GM18505 (cell line): ENCODE results near the gene HOXC9.

Experiments
- ATAC-seq: cut with Tn5 transposase; IDR thresholded peaks from one replicate; pipeline ENCODE4 v1.9.1; 2021; ENCODE audit not compliant: unreplicated experiment
- POLR2A ChIP-seq: IDR thresholded peaks from 4 replicates; pipeline ENCODE4 v1.6.1; 2011; ENCODE audit warnings: borderline replicate concordance; ENCODE audit not compliant: insufficient read depth, insufficient read length; ENCODE audit errors: extremely low read depth

Gene HOXC9

DNA sequence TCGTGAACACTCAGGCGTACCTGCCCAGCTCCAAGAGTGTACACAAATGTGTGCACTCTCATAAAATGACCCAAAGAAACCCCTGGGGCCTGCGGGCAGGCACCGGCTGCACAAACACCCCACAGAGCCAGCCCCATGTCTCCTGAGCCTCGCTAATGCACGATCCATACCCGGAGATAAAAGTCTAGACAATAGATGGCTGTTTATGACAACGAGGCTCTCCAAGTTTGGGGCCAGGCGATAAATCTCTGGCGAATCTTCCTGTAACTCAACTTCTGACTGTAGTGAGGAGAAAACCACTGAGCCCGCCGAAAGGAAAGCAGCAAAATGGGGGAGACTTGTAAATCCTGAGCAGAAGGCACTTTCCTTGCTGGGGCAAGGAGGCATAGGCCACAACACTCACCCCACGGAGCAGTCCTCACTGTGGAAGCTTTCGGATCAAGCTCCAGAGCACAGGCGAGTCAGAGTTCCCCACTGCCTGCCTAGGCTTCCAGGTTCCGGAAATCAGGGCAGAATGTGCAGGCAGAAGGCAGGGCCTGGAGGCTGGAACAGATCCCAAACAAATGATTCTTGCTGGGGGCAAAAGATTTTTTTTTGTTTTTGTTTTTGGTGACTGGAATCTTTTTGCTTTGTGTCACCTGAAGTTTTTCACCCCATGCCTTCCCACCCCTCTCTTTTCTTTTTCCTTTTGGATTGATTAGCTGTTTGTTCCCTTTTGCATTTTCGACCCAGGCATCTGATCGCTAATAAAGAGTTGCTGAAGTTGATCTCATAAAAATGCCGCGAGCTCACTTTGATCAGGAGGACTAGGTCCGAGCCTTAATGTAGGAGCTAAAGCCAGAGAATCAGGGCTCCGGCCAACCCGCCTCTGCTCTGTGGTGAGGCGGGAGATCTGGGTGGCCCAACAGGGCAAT, 31.5 kb upstream of the HOXC9 start:
- TF ChIP-seq POLR2A = no peak

DNA sequence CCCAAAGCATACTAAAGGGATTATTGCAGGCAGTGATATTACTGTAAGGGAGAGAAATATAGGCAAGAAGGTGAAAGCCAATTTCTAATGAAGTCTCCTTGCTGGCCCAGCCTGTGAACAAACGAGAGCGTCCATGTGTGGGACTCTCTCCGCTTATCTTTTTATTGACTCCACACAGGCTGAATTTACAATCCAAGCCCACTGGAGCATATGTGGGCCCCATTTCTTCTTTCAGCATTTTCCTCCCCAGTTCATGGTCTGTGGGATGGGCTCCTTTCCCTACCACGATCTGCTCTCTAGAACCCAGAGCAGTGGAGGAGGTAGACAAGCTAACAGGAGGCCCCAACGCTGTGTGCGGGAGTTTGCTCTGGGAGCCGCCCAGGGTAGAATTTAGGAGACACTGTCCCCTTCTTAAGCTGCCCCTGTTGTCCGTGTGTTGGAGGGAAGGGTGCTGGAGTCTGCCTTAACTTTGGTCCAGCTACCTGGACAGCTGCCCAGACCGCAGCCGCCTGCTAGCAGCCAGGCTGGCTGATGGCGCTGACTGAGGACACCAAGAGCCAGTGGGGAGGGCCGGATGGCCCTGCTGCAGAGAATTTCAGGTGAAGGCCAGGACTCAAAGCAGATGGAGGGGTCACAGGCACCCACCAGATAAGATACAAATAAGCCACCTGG, 30.2 kb upstream of the HOXC9 start:
- no peak for ATAC-seq
- TF ChIP-seq POLR2A = no peak

More for the DNA sequence above, 31.5 kb upstream of the HOXC9 start:
- ATAC-seq = no peak

DNA sequence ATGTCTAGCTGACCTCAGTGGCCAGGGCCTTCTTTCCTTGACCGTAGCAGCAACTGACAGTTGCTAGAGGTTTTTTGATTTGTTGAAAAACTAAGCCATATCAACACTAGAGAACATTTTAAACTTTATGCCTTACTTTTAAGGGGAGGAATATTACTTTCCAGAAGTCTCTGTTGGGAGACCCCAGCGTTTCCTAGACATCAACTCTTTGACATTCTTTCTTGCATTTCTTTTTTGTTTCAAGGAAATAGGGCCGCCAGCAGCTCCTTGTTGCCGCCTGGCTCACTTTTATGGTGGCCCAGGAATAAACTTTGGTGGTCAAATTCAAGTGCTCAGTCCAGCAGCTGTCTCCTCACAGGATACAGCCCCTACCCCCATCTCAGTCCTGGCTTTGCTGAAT, 29.5 kb upstream of the HOXC9 start:
- TF ChIP-seq POLR2A = no peak

DNA sequence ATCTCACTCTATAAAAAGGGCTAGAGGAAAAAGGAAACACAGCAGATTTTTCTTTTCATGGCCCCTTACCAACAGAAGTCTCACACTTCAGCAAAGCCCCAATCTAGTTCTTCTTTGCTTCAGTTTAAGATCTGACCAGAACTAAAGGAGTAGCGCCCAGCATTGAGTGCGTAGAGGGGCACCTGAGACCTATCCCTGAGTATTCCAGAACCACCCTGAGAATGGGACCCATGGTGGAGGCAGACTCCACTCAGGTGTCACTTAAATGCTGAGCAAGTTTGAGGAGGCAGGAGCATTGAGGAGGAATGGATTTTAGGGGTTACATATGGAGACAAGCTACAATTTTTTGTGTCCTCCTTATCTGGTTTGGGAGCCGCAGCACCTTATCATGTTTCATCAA, 28.8 kb upstream of the HOXC9 start:
- TF ChIP-seq POLR2A = no peak
- no peak for ATAC-seq

More for the DNA sequence above, 29.5 kb upstream of the HOXC9 start:
- ATAC-seq = no peak

DNA sequence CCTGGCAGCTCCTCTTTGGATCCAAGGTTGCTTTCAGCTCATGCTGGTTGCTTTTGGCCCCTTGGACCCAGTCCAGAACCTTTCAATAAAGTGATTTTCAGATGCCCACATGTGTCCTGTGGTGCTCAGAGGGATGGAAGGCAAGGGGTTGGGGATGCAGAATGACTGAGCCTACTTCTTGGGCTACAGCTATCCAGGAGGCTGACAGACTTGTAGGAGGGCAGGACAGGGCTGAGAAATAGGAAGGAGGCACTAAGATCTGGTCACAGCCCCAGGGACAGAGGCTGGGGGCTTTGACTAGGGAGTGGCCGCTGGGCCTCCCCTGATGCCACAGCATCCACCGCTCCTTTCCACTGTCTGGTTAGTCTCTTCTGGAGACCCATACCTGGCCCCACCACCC, 28.3 kb upstream of the HOXC9 start:
- no peak for TF ChIP-seq POLR2A
- ATAC-seq = no peak

DNA sequence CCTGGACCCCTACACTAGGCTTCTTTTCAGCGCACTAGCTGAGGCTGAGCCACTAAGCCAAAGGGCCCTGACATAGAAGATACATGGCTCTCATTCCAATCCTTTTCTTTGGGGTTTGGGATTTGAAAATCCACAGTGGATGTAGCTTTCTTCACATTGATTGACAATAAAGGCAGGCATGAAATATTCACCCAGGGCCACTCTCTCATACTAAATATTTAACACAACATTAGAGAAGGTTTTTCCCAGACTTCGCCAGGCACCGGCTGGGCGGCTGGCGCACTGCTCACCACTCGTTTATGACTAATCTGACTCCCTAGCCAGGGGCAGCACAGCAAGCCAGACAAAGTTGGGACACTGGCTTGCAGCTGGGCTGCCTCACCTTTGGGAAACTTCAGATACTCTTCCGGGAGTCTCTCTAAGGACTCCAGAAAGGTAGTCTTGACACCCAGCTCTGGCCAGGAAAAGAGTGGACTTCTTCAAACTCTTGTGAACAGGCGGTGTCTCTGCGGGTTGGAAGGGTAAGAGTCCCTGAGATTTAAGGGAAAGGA, 27.7 kb upstream of the HOXC9 start:
- no peak for TF ChIP-seq POLR2A
- ATAC-seq = no peak

DNA sequence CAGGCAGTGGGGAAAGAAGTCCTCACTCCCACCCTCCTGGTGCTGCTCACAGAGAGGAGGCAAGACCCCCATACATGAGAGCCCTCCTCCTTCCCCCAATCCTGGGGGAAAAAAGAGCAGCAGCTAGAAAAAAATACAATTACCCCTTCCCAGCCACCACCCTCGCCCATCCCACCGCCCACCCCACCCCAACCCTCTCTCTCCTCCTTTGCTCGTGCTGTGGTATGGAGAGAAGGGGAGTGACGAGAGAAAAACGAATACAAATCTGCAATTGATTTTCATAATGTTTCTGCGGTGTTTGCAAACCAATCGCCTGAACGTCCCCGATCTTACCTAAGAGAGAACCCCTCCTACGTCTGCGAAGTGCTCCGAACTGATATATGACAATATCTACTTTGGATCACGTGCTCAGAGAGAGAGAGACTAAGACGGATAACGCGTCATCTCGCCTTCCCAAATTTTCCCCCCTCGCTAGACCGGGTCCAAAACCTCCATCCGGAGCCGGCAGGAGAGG, 27.2 kb upstream of the HOXC9 start, which contains the start of gene HOXC11:
Gene HOXC11 (plus strand): TSS at position 405 of the 514 bp plus-strand sequence. CDS start 116 bp downstream, outside the sequence.
- ATAC-seq = no peak
- no peak for TF ChIP-seq POLR2A

DNA sequence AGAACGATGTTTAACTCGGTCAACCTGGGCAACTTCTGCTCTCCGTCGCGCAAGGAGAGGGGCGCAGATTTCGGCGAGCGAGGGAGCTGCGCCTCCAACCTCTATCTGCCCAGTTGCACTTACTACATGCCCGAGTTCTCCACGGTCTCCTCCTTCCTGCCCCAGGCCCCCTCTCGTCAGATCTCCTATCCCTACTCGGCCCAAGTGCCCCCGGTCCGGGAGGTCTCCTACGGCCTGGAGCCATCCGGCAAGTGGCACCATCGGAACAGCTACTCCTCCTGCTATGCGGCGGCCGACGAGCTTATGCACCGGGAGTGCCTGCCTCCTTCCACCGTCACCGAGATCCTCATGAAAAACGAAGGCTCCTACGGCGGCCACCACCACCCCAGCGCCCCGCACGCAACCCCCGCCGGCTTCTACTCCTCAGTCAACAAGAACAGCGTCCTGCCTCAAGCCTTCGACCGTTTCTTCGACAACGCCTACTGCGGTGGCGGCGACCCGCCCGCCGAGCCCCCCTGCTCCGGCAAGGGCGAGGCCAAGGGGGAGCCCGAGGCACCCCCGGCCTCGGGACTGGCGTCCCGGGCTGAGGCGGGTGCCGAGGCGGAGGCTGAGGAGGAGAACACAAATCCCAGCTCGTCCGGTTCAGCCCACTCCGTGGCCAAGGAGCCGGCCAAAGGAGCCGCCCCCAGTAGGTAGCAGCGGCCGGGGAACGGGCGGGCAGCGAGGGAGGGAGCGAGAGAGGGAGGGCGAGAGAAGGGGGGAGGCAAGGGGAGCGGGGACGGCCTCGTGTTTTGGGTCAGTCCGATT, 26.5 kb upstream of the HOXC9 start:
- no peak for TF ChIP-seq POLR2A
- ATAC-seq = no peak

DNA sequence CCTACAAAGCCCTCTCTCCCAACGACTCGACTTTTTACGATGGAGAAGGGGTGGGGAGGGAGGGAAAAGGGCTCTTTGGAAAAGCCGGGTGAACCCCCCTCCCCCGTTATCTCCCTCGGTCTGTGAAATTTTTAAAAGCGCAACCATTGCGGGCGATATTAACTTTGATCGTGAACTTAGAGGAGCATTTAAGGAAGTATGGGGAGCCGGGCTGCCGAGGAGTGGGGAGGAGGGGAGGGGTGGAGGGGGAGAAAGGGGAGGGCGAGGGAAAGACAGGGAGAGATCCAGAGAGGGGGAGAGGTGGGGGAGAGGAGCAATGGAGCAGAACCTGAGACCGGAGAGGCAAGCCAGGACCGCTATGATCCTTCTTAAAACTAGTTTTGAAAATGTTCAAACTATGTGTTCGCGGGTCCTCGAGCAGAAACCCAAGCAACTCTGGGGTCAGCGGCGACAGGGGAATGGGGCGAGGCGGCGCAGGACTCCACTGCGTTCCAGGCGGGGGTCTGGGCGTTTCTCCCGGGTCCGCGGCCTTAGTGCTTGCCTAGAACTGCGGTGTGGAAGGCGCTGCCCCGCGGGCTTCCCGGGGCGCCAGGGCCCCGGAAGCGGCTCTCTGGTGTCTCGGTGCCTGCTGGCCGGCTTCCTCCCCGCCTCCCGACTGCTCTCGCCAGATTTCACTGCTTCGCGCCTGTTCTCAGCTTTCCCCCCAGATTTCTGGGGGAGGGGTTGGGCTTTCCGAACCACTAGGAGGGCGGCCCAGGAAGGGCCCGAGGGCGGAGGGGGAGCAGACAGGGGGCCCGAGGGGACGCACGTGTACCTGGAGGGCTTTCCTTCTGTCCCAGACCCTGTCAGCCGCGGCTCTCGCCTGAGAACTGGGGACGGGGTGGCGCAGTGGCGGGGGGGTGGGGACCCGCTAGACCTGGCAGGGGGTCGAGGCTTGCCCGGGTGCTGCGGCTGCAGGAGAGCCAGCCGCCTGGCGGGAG, 25.6 kb upstream of the HOXC9 start, which contains the start of gene HOTAIR:
Gene HOTAIR (minus strand): TSS at position 871 of the 980 bp plus-strand sequence.
- ATAC-seq = no peak
- no peak for TF ChIP-seq POLR2A

DNA sequence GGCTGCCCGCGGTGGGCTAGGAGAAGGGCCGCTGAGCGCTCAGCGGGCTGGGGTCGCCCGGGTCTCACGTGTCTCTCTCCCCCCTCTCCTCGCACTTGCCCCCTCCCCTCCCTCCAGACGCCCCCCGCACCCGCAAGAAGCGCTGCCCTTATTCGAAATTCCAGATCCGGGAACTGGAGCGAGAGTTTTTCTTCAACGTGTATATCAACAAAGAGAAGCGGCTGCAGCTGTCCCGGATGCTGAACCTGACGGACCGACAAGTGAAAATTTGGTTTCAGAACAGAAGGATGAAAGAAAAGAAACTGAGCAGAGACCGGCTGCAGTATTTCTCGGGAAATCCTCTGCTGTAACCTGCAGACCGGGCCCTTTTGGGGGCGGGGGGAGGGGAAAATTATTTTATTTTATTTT, 24.9 kb upstream of the HOXC9 start:
- no peak for ATAC-seq
- TF ChIP-seq POLR2A = no peak

DNA sequence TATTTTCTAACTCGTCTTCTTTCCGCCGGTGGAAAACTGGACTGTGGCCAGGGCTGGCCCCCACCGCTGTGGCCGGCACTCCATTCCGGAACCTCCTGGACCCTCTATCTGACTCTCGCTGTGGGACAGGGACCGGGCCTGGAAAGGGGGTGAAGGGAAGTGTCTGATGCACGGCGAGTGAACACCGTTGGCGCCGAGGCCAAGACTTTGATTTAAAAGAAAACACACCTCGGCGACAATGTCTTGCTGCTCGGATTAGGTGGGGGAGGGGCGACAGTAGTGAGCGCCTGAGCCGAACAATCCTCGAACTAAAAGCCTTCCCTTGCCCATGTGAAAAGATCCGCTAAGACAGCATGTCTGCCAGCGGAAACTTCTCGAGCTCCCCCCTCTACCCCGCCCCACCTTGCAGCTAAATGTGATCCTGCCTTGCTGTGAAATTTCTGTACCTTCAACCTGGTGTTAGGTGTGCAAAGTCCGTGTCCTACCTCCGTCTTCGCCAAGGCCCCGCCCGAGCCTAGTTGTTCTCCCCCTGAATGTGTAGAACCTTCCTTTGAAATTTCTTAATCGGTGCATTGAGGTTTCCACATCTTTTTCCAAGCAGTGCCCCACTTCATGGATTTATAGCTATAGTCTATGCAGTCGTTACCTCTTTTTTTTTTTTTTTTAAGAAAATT, 24.3 kb upstream of the HOXC9 start:
- no peak for ATAC-seq
- TF ChIP-seq POLR2A = no peak

DNA sequence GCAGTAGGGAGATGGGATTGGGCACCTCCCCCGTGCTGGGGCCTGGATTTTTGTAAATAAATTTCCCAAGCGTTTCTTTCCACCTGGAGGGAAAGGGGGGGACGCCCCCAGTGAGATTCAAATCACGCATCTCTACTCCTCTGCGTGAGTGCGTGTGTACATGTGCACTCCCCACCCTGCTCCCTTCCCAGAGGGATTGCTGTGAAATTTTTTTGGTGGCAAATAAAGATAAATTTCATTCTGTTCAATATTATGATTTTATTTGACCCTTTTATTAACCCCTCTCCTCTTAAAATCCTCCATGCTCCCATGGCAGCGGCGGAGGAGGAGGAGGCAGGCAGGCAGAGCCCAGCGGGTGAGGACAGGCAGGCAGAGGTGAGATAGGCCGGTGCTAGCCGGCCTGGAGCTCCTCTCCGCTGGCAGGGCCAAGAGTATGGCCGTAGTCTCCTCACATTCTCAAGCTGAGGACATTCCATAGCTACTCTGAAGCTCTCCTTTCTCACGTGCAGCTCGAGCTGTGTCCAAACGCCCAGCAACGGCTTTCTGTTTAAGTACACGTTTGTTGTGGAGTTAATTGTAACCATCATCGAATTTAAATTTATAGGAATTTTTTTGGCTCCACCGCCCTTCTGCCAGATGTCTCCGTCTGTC, 23.7 kb upstream of the HOXC9 start:
- ATAC-seq = no peak
- TF ChIP-seq POLR2A = no peak
